Epithelial cell of esophagus (primary cell): Measurements from ENCODE around the gene SNUPN.
"Not testable (repeated sequence)": the region's sequence is repeated elsewhere in the genome, so short reads cannot be mapped to it uniquely, and the experiment has no call there.

Experiments
- DNase-seq: peaks from one replicate; pipeline ENCODE4 v3.0.0; 2010; ENCODE audit warnings: low read depth
- H3K4me3 ChIP-seq: 2 replicates; pipeline ENCODE4 v1.5.1; 2011; ENCODE audit warnings: mild to moderate bottlenecking, low read length, control low read depth
- TF ChIP-seq, protein P1 (sequence below): IDR thresholded peaks from 2 replicates; pipeline ENCODE4 v1.5.1; 2011; ENCODE audit warnings: low read depth, mild to moderate bottlenecking, low read length, control low read depth, inconsistent platforms; ENCODE audit not compliant: insufficient read depth; ENCODE audit errors: missing control alignments

Gene SNUPN

DNA sequence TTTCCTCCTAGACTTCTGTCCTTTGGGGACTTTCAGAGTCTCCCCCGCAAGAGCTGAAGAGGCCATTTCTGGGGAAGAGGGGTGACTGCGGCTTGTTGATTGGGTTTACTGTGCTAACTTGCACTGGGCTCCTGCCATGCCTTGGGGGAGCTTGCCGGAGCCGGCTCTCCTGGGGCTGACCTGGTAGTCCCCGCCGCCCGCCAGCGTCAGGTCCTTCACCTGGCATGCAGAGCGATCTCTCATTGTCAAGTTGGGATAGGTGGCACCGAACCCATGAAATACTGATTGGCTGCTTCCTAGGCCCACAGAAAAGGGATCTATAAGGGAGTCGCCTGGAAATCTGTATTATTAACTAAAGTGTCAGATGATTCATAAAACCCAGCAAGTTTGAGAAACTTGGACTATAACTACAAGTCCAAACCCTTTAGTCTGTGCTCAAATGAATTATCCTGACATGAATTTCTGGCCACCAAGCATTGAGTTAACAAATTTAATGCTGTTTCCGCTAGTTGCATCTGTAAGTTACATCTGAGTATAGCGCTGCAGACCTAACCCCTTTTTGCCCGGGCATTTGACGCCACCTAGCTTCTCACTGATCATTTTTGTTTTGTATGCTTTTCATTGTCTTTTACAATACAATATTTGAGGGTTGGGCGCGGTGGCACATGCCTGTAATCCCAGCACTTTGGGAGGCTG is 15.1 kb upstream of the SNUPN start:
- peak overlapping the region; percentile 94 for H3K4me3 ChIP-seq
- TF ChIP-seq, protein P1, sequence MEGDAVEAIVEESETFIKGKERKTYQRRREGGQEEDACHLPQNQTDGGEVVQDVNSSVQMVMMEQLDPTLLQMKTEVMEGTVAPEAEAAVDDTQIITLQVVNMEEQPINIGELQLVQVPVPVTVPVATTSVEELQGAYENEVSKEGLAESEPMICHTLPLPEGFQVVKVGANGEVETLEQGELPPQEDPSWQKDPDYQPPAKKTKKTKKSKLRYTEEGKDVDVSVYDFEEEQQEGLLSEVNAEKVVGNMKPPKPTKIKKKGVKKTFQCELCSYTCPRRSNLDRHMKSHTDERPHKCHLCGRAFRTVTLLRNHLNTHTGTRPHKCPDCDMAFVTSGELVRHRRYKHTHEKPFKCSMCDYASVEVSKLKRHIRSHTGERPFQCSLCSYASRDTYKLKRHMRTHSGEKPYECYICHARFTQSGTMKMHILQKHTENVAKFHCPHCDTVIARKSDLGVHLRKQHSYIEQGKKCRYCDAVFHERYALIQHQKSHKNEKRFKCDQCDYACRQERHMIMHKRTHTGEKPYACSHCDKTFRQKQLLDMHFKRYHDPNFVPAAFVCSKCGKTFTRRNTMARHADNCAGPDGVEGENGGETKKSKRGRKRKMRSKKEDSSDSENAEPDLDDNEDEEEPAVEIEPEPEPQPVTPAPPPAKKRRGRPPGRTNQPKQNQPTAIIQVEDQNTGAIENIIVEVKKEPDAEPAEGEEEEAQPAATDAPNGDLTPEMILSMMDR, result peak; percentile 46
- DNase-seq, result peak; percentile 66

DNA sequence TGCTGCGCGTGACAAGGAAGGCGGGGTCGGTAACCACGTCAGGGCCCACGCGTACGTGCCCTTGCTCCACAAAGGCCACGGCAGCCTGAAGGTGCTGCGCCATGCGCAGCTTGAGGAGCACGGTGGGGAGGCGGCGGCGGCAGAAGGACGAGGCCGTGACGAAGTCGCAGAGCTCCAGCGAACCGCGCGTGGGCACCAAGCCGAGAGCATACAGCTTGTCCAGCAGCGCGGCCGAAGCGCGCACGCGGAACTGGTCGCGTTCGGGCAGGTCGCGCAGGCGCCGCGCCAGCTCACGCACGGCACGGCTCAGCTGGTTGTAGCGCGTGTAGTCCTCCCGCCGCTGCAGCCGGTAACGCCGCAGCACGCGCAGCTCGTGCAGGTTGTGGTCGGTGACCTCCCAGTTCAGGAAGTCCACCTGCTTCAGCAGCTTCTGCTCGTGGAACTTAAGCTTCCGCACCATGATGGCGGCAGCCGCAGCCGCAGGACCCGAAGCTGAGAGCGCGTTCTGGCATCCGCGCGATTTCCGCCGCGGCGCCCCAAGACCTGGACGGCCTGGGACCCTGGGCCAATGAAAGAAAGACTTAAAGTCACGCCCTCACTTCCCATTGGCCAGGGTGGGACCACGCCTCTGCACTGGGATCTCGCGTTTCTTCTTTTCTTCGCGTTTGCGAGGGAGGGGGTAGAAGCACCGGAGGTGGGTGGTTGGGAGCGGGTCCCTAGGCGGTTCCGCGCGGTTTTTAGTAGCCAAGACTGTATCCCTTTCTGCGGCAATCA is 14.4 kb upstream of the SNUPN start, which contains the start of gene IMP3:
IMP3 (minus strand) TSS at position 516 of the 774 bp plus-strand sequence; CDS start at position 460, 56 bp downstream.
- TF ChIP-seq, protein P1, result no peak
- DNase-seq, result peak; percentile 98

DNA sequence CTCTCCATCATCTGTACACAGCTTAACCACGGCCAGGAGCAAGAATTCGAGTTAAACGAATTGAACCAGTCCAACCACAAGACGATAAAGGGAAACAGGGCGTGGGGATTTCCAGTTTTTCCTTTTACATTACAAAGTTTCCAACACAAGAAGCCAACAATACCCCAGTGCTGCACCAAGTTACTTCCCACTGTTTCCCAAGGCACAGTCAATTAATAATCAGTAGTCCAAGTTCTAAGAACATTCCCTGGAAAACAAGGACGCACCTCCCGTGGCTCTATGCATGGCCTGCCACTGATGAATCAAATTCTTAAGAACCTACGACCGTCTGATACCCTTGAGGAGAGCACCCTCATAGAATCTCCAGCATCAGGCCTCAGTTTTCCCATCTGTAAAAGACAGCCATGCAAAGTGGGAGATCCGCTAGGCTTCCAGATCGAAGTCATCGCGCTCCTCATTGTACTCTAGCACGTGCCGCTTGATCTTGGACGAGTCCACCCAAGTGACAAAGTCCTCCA is 13.7 kb upstream of the SNUPN start:
- peak overlapping the region; percentile 94 for H3K4me3 ChIP-seq
- TF ChIP-seq, protein P1, result no peak
- peak; percentile 54 for DNase-seq

More for the DNA sequence above, 14.4 kb upstream of the SNUPN start, which contains the start of gene IMP3:
- peak within 1 kb of the TSS; percentile 94 for H3K4me3 ChIP-seq

DNA sequence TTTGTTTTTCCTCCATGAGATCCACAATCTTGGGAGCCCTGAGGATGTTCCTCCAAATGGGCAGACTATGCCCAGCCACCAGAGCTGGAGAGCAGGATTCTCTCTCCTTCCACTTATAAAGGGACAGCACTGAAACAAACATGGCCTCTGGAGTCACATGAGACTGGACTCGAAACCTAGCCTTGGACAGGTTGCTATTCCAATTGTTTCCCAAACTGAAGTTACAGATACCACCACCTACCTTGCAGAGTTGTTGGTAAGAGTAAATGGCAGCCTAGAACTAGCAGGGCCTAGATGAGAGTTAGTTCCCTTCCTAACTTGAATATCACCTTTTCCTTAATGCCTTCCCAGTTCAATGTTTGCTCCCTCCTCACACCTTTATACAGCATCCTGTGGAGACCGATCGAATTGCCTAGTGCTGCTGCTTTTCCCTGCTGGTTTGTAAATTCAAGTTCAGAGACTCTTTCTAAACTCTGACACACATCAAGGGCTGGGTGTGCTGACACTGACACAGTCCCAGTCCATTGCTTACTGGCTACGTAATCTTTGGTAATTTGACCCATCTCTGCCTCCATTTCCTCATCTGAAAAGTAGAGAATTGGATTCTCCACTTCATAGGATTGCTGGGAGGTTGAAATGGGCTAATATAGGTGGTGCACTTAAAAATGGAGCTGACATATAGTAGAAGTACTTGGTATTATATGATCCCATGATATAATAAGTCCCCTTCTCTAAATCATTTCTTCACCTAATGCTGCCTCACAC is 11.9 kb upstream of the SNUPN start:
- no peak for DNase-seq
- H3K4me3 ChIP-seq, result no peak overlapping the region
- TF ChIP-seq, protein P1, result no peak

DNA sequence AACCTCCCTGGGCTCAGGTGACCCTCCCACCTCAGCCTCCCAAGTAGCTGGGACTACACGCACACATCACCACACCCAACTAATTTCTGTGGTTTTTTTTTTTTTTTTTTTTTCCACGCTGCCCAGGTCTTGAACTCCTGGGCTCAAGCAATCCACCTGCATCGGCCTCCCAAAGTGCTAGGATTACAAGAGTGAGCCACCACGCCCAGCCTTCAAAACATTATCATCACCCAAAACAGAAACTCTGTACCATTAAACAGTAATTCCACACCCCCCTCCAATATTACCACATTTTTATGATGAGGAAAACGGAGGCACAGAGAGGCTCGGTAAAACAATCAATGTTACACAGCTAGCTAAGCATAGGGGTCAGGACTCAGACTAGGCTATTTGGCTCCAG is 10.5 kb upstream of the SNUPN start:
- no peak overlapping the region for H3K4me3 ChIP-seq
- DNase-seq, result no peak
- TF ChIP-seq, protein P1, result no peak

DNA sequence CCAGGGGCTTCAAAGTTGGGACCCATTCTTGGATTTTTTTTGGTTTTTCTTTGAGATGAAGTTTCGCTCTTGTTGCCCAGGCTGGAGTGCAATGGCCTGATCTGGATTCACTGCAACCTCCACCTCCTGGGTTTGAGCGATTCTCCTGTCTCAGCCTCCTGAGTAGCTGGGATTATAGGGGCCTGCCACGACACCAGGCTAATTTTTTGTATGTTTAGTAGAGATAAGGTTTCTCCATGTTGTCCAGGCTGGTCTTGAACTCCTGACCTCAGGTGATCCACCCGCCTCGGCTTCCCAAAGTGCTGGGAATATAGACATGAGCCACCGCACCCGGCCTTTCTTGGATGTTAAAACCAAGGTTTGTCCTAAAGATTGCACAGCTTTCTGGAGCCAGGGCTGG is 8.4 kb upstream of the SNUPN start:
- not testable (repeated sequence) for H3K4me3 ChIP-seq, DNase-seq

DNA sequence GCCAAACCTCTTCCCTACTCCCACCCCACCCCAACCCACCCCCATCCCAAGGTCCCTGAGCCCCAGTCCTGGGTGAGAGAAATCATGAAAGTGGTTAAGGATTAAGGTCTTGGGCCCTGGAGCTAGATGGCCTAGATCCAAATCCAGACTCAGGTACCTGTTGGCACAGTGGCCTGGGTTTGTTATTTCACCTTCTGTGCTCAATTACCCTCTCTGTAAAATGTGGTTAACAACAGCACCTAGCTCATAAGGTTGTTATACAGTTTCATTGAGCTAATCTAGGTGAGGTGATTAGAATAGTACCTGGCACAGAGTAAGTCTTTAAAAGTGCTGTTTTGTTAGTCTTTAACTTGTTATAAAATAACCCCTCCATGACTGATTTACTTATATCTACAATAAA is 6.4 kb upstream of the SNUPN start:
- TF ChIP-seq, protein P1, result no peak
- H3K4me3 ChIP-seq, result no peak overlapping the region
- no peak for DNase-seq
